Nucleus accumbens (tissue), 56 donors: ENCODE measurements around the gene SERTAD3.
"Not testable (repeated sequence)": the region's sequence is repeated elsewhere in the genome, so short reads cannot be mapped to it uniquely, and the experiment has no call there.

Experiments used
- DNase-seq, 56 donors: peaks; one replicate each; lab custom pipeline; 2025; lab: John Stamatoyannopoulos, UW

The SERTAD3 gene, protein sequence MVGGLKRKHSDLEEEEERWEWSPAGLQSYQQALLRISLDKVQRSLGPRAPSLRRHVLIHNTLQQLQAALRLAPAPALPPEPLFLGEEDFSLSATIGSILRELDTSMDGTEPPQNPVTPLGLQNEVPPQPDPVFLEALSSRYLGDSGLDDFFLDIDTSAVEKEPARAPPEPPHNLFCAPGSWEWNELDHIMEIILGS

DNA sequence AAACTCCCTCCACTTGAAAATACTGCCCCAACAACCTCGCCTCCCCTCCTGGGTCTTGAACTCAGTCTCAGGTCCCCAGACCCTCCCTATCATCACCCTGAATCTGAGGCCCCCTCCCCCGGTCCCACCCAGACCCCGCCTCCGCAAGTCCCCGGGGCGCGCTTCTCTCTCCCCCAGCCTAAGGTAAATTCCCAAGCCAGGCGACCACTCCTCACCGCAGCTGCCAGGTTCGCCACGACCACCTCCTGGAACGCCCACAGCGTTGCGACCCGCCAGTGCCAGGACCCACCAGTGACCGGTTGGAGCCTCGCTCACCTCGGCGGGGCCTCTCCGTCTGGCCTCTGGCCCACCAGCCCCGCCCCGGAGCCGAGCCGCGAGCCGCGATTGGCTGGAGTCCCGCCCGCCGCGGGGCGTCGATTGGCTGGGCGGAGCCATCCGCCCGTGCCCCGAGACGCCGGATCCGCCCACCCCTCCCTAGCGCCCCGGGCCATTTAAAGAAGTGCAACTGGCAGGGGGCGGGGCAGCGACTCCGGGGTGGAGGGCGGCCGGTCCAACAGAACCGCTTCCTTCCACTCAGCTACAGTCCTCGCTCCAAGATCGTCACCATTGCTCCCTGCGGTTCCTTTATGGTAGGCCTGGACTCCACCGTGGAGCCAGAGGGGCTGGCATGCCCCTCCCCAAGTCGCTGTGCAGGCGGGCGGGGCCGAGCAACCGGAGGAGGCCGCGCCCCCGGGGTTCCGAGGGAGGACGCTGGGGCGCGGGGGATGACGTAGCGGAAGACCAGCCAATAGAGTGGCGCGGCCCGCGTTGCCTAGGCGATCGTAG is at the start of gene SERTAD3:
Gene SERTAD3 (minus strand): TSS at position 336 of the 825 bp plus-strand sequence. CDS start 2,255 bp downstream, outside the sequence.
- peak; percentile 82 to 100 (median 97) for DNase-seq

DNA sequence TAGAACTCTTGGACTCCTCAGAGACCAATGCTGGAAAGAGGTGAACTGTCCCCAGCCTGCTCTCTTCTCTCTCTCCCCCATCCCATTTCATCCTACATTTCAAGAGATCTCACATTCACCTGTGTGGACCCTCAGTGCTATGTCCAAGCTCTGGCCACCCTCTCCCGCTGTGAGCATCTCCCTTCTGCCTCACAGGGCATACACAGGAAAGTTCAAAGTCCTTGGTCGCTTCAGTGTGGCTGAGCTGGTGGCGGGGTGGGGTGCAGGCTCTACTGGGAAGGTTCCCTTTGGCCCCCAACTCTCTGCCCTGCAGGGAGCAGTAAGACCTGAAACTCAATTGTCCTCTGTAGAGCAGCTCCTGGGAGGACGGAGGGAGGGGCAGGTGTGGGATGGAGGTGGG is 49.6 kb upstream of the SERTAD3 start:
- no peak for DNase-seq

DNA sequence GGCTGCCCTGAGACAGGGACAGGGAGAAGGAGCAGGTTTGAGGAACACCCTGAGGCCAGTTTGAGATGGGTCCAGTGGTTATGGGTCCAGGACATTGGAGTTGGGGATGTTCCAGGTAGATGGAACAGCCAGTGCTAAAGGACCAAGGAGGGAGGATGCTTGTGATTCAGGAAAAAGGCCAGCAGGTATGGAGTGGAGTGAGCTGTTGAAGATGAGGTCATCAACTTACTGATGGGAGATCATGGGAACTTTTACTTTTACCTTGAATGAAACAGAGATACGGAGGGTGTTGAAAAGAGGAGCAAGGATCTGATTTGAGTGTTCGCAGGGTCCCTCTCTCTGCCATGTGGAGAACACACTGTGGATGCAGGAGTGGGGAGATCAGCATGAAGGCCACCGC is 48.1 kb upstream of the SERTAD3 start:
- no peak for DNase-seq

DNA sequence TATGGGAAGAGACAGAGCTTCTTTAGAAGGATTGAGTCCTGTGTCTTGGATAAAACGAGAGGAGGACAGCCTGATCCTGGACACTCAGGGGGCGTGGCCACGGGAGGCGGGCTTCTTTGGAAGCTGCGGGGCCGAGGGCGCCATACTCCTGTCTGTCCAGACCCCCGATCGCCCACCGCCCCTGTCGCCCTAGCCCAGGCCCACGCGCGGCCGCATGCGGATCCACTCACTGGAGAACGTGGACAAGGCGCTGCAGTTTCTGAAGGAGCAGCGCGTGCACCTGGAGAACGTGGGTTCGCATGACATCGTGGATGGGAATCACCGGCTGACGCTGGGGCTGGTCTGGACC is 45.7 kb upstream of the SERTAD3 start:
- DNase-seq, result no peak

DNA sequence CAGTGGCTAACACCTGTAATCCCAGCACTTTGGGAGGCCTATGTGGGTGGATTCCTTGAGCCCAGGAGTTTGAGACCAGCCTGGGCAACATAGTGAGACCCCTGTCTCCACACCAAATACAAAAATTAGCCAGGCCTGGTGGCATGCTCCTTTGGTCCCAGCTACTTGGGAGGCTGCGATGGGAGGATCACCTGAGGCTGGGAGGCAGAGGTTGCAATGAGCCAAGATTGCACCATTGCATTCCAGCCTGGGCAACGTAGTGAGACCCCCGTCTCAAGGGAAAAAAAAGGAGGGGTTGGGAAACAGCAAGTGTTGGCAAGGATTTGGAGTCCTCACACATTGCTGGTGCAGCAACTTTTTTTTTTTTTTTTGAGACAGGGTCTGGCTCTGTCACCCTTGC is 41.9 kb upstream of the SERTAD3 start:
- DNase-seq, result no peak

DNA sequence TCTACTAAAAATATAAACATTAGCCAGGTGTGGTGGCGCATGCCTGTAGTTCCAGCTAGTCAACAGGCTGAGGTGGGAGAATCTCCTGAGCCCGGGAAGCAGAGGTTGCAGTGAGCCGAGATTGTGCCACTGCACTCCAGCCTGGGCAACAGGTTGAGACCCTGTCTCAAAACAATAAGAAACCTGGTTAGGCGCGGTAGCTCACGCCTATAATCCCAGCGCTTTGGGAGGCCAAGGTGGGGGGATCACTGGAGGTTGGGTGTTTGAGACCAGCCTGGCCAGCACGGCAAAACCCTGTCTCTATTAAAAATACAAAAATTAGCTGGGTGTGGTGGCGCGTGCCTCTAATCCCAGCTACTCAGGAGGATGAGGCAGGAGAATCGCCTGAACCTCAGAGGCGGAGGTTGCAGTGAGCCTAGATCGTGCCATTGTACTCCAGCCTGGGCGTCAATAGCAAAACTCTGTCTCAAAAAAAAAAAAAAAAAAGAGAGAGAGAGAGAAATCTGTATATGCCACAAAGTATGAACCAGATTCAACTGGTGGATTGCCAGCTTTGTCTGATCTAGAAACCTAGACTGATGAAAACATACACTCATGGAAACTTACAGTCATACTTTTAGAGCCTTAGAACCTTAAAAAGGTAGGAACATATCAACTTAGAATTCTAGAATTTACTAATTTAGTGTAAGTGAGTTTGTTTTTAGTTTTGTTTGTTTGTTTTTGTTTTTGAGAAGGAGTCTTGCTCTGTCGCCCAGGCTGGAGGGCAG is 31.9 kb upstream of the SERTAD3 start:
- not testable (repeated sequence) for DNase-seq

DNA sequence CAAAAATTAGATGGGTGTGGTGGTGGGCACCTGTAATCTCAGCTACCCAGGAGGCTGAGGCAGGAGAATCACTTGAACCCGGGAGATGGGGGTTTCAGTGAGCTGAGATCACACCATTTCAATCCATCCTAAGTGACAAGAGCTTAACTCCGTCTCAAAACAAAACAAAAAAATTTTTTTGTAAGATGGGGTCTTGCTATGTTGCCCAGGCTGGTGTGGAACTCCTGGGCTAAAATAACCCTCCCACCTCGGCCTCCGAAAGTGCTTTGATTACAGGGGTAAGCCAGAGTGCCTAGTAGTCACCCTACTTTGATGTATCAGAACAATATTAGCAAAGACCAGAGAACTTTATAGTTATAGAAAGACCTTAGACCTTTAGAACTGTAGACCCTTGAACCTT is 30.6 kb upstream of the SERTAD3 start:
- no peak for DNase-seq

DNA sequence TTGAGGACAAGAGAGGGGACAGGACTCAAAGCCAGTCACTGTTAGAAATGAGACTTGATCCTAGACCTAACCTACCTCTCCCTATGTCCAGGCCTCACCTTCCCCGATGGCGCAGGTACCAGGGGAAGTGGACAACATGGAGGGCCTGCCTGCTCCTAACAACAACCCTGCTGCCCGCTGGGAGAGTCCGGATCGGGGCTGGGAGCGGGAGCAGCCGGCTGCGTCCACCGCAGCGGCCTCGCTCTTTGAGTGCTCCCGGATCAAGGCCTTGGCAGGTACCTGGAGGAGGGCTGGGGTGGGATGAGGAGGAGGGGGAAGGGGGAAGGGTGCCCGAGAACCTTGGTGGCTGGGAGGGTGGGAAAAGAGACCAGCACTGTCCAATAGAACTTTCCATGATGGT is 28.4 kb upstream of the SERTAD3 start:
- DNase-seq, result no peak

DNA sequence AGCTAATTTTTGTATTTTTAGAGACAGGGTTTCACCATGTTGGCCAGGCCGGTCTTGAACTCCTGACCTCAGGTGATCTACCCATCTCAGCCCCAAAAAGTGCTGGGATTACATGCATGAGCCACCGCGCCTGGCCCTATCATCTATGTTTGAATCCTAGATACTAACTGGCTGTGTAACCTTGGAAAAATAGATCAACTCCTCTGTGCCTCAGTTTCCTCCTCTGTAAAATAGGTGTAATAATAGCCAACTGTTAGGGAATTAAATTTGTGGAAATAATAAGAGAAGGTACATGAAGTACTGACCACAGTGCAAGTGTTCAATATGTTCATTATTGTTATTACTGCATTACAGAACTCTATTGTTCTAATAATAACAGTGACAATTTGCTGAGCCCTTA is 27.0 kb upstream of the SERTAD3 start:
- DNase-seq, result no peak

DNA sequence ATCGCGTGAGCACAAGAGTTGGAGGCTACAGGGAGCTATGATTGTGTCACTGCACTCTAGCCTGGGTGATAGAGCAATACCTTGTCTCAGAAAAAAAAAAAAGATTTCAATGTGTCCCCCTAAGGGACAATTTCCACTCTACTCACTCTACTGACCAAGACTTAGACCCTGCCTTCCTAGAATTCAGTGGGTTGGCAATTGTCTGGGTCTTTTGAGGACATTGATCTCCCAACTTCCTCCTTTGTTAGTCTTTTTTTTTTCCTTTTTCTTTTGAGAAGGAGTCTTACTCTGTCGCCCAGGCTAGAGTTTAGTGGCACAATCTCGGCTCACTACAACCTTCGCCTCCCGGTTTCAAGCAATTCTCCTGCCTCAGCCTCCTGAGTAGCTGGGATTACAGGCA is 24.9 kb upstream of the SERTAD3 start:
- DNase-seq, result no peak

DNA sequence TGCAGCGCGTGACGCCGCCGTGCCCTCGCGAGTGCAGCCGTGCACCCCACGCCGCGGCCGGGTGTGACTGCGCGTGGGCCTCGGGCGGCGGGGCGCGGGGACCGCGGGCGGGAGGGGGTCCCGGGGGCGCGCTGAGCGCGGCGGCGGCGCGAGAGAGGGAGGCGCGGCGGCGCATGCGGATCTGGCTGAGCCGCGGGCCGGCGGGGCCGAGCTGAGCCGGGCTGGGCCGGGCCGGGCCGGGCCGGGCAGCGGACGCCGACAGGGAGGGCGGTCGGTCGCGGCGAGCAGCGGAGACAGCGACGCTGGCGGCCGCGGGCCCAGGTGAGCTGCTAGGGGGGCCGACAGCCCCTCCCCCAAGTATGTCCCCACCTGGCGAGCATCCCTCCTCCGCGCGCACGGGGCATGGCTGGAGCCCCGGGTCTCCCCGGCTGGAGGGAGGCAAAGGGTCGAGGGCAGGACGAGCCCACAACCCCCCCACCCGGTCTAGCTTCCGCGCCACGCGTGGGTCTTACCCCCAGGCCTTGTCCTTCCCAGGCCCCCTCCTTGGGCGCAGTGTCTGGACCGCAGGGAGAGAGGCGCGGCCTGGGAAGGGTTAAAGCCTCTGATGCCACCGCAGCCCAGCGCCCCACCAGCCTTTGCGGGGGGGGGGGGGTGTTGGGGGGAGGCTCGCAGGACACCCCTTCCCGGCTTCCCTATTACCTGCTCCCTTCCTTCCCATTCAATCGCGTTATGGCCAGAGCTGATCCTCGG is 23.0 kb upstream of the SERTAD3 start, which contains the start of gene SPTBN4:
Gene SPTBN4 (plus strand): TSS at position 17 of the 750 bp plus-strand sequence. CDS start 5,621 bp downstream, outside the sequence.
- peak in 6 of 56 donors; percentile 2 to 69 (median 24) for DNase-seq

DNA sequence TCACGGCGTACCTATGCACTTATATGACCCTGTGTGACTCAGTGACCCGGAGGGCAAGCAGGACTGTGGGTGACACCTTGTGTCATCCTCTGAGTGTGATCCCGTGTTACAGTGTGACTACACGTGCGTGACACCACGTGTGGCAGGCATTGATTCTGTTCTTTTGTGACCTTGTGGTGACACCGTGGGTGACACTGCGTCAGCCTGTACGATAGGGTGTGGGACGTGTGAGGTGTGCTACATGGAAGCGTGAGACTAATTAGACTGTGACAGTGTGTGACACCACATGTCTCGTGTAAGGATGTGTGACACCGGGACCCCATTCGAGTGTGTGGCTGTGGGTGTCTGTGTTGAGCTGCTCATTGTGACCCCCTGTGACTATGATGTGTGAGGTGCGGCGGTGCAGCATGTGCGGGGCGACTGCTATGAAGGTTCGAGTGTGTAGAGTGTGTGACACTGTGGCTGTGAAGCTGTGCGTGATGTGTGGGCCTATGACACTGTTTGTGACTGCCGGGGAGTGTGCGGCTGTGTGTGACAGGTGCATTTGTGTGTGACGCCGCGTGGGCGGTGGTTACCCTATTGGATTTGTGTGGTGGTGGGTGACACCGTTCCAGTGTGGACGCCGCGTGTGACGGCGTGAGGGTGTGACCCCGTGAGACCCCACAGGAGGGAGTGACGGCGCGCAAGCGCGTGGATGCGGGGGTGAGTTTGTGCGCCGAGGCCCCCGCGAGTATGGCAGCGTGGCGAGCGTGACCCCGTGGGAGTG is 22.3 kb upstream of the SERTAD3 start:
- DNase-seq, result peak in 48 of 56 donors; percentile 9 to 90 (median 67)

DNA sequence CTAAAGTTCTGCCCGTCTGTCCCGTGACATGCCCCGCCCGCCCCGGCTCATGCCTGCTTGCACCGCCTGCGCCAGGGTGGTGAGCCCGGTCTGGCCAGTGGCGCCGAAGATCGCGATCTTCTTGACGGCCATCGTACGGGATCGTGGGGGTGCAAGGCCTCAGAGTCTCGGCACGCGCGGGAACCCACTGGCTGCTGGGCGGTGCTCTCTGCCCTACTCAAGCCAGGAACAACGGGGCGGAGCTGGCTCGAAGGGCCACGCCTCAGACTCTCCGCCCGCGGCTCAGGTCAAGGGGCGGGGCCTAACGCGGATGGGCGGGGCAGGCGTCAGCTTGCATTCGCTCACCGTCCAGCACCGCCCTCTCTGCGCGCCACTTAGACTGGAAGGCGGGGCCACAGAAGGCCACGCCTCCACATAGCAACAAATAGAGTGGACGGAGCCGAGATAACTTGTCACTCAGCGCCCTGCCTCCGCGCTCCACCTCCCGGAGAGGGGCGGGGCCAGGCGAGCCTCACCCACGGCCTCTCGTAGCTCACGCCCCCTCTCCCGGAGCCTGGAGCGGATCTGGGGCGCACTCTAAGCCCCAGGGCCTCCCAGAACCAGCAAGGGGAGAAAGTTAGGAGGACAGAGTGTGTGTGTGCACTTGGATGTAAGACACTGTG is 21.6 kb upstream of the SERTAD3 start, which contains the start of gene BLVRB:
Gene BLVRB (minus strand): TSS at position 189 of the 662 bp plus-strand sequence. CDS start 57 bp downstream, at position 132.
- DNase-seq, result peak; percentile 83 to 100 (median 98)

DNA sequence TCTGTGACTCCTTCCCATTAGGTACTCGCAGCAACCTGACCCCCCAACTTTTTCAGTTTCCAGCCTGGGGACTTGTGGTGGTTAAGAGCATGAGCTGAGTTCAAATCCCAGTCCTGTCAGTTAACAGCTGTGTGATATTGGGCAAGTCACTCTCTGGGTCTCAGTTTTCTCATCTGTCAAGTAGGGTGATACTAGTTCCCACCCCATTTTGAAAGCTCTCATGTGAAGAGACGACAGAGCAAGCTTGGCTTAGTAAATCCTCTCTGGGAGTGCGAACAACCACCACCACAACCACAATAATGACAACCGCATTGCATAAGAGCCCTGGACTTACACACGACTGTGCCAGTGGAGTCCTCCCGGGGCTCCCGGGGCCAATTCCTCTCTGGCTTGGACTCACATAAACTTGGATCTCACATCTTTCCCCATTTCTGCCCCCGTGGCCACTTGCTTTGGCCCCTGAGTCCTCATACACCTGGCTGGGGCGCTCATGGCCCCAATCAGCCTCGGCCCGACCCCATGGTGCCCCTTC is 21.0 kb upstream of the SERTAD3 start:
- DNase-seq, result peak in 1 of 56 donors; percentile 33

DNA sequence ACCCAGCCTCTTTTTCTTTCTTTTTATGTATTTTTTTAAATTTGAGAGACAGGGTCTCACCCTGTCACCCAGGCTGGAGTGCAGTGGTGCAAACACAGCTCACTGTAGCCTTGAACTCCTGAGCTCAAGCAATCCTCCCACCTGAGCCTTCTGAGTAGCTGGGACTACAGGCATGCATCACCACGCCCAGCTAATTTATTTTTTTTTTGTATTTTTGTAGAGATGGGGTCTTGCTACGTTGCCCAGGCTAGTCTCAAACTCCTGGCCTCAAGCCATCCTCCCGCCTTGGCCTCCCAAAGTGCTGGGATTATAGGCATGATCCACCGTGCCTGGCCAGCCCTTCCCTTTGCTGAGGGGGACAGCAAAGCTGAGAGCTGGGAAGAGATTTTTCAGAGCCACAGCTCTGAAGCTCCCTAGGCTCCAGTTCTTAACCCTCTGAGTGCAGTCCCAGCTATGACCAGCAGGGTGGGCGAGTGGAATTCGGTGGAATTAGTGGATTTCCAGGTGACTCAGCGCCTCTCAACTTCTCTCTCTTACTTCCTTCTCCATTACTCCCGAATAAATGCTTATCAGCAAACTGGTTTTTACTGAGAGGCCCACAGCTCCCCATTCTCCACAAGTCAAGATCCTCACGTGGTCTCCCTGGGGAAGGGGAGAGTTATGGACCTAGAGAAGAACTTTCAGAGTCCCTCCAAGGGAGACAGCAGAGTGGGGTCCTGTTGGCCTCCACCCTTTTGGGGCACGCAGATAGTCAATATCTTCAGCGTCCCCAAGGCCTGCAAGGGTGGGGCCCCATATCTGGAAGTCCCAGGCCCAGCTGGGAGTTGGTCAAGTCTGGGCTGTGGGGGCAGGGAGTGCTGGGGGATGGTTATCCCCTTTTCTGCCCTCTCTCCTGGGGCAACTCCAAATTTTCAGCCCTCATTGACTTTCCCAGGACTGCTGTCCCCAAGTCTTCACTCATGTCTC is 20.2 kb upstream of the SERTAD3 start:
- peak in 50 of 56 donors; percentile 3 to 89 (median 46) for DNase-seq

DNA sequence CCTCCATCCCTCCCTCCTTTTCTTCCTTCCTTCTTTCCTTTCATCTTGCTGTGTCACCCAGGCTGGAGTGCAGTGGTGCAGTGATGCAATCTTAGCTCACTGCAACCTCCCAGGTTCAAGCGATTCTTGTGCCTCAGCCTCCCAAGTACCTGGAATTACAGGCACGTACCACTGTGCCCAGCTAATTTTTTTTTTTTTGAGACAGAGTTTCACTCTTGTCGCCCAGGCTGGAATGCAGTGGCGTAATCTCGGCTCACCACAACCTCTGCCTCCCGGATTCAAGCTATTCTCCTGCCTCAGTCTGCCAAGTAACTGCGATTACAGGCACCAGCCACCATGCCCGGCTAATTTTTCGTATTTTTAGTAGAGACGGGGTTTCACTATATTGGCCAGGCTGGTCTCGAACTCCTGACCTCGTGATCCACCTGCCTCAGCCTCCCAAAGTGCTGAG is 19.5 kb upstream of the SERTAD3 start:
- not testable (repeated sequence) for DNase-seq

DNA sequence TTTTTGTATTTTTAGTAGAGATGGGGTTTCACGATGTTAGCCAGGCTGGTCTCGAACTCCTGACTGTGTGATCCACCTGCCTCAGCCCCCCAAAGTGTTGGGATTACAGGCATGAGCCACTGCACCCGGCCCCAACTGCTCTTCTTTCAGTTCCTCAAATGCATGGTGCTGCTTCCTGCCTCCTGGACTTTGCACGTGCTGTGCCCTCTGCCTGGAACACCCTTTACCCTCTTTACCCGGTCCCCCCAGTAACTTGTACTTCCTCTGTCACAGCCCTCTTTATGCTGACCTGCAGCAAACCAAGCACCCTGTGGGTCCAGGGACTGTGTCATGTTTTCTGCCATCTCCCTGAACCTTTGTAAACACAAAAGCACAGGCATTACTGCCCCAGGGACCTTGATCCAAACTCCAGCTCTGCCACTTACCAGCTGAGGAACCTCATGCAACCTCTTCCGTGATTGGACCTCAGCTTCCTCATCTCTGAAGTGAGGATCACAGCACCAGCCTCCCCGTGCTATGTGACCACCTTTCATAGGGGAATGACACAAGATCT is 17.6 kb upstream of the SERTAD3 start:
- DNase-seq, result peak in 4 of 56 donors; percentile 0 to 12 (median 4)
